NCI-H82 (cell line): ENCODE data around the gene COTL1.

Source experiments
- DNase-seq: peaks from one replicate; lab custom pipeline; 2025; lab: John Stamatoyannopoulos, UW

The COTL1 gene

DNA sequence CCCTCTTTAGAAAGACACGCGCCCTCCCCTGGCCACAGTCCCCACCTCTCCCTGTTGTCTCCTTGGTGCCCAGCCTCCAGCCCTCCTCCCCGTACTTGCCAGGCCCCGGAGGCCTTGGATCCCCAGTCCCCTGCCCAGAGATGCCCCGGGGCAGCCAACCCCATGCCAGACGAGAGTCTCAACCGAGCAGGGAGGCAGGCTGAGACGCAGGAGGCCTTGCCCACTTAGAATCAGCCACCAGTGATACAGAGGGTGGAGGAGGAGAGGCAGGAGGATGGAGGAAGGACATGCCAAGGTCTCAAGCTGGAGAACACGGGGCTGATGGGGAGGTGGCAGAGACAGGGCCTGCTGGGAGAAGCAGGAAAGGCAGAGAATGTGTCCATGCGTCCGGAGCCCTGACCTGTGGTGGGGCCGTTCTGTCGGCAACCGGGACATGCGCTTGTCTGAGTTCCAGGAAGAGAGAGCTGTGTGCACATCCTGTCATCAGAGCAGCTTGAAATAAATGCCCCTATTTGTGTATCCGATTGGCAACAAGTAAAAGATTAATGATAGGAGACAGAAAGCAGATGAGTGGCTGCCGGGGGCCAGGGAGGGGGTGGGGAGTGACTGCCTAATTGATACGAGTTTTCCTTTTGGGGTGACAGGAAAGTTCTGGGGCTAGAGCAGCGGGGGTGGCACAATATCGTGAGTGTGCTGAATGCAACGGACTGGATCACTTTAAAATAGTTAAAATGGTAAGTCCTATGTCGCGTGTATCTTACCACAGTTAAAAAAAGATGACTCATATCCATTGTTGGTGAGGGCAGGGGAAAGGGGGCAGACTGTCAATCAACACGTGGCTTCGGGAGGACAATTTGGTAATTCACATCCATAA, 68.7 kb downstream of the COTL1 start:
- peak; percentile 16 for DNase-seq

- no peak for DNase-seq
Measured at GRCh38 chr16:84548508-84548907, 69.4 kb downstream of the COTL1 start.

GRCh38 chr16:84547546-84548061, 70.3 kb downstream of the COTL1 start:
- no peak for DNase-seq

GRCh38 chr16:84546669-84547545, 71.0 kb downstream of the COTL1 start:
- DNase-seq: peak; percentile 46

- DNase-seq: no peak
Measured at GRCh38 chr16:84545114-84545737, 72.7 kb downstream of the COTL1 start.

GRCh38 chr16:84544031-84544773, 73.7 kb downstream of the COTL1 start:
- DNase-seq: no peak

- DNase-seq: no peak
Measured at GRCh38 chr16:84543253-84543652, 74.6 kb downstream of the COTL1 start.

DNA sequence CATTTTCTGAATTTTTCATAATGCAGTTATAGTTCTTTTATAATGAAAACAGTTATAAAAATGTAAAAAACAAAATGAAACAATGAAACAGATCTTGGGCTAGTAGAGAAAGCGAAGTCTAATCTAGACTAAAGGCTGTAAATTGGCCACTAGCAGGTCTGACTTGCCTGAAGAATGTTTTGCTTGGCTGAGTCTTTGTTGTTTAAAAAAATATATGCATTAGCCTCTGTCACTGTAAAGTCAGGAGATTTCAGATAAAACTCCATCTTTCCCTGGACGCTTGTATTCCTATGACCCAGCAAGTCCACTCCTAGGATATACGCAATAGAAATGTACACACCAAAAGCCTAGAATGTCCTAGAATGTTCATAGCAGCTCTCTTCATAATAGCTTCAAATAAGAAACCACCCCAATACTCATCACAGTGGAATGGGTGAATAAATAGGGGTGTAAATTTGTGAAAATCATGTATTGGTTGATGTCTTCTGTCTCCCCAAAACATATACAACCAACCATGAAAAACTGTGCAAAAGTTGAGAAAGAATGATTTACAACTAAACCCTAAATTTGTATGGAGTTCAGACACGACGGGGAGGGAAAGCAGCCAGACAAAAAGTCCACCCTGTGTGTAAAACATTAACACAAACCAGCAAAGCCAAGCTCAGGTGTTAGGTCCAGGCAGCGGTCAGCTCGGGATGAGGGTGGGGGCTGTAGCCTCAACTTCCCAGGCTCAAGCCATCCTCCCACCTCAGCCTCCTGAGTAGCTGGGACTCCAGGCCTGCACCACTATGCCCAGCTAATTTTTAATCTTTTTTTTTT, 75.7 kb downstream of the COTL1 start:
- DNase-seq: no peak

- no peak for DNase-seq
Measured at GRCh38 chr16:84540194-84540593, 77.7 kb downstream of the COTL1 start.

DNA sequence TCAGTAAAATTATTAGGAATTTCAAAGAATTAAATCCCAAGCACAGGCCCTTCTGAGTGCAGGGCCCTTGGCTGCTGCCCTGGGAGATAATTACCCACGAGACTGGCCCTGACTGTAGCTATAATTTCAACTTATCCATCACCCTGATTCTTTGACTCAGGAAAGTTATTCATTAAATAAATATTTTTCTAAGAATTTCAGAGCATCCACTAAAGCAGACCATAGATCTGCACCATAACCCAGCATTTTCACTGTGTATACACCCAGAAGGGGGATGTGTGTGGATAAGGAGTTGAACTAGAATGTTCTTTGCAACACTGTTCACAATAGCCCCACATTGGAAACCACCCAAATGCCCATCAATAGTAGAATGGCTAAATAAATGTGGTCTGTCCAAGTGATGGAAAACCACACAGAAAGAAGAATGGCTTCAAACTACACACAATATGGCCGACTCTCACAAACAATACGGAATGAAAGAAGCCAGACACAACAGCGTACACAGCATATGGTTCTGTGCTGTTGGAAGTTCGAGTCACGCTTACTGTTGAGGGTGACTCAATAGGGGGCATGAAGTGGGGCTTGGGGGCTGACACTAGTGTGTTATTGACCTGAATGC, 79.5 kb downstream of the COTL1 start:
- DNase-seq: no peak

- DNase-seq: no peak
Measured at GRCh38 chr16:84537491-84538151, 80.3 kb downstream of the COTL1 start.

DNA sequence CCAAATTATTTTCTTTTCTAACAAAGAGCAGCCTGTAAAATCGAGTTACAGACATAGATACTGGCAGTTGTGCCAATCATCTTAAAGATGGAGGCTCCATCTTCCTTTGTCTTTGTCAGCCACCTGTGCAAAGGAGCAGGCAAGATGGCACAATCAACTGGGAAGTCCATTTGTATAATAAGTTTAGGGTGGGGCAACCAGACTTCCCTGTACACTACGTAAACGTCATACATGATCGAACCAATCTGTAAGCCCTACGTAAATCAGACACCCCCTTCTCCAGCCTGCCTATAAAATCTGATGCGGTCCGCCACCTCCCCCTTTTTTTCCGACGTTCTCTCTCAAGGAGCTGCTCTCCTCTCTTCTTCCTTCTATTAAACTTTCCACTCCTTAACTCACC, 82.0 kb downstream of the COTL1 start:
- no peak for DNase-seq

GRCh38 chr16:84535408-84535807, 82.5 kb downstream of the COTL1 start:
- DNase-seq: no peak

DNA sequence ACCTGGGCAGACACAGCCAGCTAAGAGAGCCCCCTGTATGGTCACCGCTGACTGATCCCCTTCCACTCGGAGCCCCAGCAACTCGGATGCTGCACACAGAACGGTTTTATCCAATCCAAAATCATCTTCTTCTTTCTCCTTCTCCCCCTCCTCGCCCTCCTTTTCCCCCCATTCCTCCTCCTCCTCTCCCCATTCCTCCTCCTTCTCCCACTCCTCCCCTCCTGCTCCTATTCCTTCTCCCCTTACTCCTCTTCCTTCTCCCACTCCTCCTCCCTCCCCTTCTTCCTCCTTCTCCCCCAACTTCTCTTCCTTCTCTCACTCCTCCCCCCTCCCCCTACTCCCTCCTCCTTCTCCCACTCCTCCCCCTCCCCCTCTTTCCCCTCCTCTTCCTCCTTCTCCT, 83.1 kb downstream of the COTL1 start:
- DNase-seq: no peak

DNA sequence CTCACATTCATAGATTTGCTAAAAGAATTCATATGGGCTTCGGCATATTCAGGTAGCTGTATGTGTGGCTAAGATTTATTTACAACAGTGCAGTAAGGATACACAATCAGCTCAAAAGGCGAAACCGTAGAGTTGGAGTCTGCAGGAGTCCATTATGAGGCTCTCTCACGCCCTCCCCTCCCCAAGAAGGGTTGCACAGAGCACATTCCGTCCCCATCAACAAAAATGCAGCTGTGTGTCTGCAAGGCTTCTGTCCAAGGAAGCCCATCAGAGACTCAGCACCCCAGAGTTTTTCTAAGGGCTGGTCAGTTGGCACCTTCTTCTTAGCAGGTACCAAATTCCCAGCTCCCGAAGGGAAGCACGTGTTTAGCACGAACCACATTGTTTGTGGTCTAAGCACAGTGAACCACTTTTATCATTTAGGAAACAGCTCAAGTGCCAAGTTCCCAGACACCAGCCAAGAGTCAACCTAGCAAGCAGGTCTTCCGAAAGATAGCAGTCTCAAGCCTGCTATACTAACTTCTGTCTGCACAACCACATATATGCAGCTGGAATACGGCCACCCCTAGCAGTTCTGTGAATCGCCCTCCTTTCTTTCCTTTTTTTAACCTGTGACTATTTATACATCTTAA, 84.9 kb downstream of the COTL1 start:
- no peak for DNase-seq

- no peak for DNase-seq
Measured at GRCh38 chr16:84532291-84532724, 85.6 kb downstream of the COTL1 start.

DNA sequence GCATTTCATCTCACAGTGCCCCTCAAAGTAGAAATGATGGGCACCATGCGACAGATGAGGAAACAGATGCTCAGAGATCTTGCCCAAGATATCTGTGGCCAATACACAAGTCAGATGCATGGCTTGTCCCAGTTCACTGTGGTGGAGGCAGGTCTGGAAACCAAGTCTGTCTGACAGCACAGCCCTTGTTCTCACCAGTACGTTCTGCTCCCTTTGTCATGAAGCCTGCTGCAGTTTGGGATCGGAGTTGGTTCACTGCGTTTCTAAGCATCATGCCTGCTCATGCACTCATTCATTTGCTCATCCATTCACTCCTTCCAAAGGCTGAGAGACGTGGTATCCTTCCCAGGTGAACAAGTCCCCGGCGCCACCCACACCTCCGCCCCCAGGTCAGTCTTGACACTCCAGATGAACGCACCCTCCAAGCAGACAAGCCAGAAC, 86.2 kb downstream of the COTL1 start:
- no peak for DNase-seq

GRCh38 chr16:84530590-84530989, 87.3 kb downstream of the COTL1 start:
- DNase-seq: no peak

- no peak for DNase-seq
Measured at GRCh38 chr16:84529607-84530006, 88.3 kb downstream of the COTL1 start.
